CD14-positive monocyte (primary cell): Measurements from ENCODE around the gene CD2AP. TPM values are rescaled to one million over a fixed set of nuclear protein-coding genes. Genes with fewer than 3 reads are reported as not detected.

Experiments
- DNase-seq, 3 donors: peaks; one replicate each; pipeline ENCODE4 v3.0.0-alpha.2; 2011 to 2022
- H2AFZ ChIP-seq: 2 replicates; pipeline ENCODE4 v1.6.0; 2012; ENCODE audit warnings: mild to moderate bottlenecking, low read depth, low read length, inconsistent platforms; ENCODE audit not compliant: insufficient read depth, poor library complexity, severe bottlenecking
- H3K27ac ChIP-seq, 2 donors: 1 replicate in 1 of 2; 2 replicates in 1 of 2; pipeline ENCODE4 v1.5.1; 2012 to 2013; ENCODE audit warnings: low read length in 2 of 2, control low read depth in 1 of 2, inconsistent platforms in 1 of 2, low read depth in 1 of 2, mild to moderate bottlenecking in 1 of 2
- H3K27me3 ChIP-seq, 2 donors: one replicate each; pipeline versions ENCODE4 v1.6.0 to v1.6.1; 2011 to 2013; ENCODE audit warnings: low read length in 2 of 2; ENCODE audit not compliant: control insufficient read depth in 2 of 2, insufficient read depth in 2 of 2
- H3K36me3 ChIP-seq, 2 donors: replicated peaks in 1 of 2; 1 replicate in 1 of 2; 2 replicates in 1 of 2; pipeline versions ENCODE4 v1.5.1 to v1.6.1; 2012 to 2013; ENCODE audit warnings: low read length in 2 of 2, control low read depth in 1 of 2, inconsistent platforms in 1 of 2, mild to moderate bottlenecking in 1 of 2; ENCODE audit not compliant: insufficient read depth in 2 of 2, control insufficient read depth in 1 of 2
- H3K4me1 ChIP-seq, 2 donors: 1 replicate in 1 of 2; 2 replicates in 1 of 2; pipeline versions ENCODE4 v1.5.1 to v1.6.1; 2012 to 2013; ENCODE audit warnings: low read length in 2 of 2, control low read depth in 1 of 2, inconsistent platforms in 1 of 2, mild to moderate bottlenecking in 1 of 2, moderate library complexity in 1 of 2; ENCODE audit not compliant: insufficient read depth in 2 of 2, control insufficient read depth in 1 of 2
- H3K4me2 ChIP-seq: replicated peaks from 2 replicates; pipeline ENCODE3; 2012; ENCODE audit warnings: low read length, moderate library complexity, mild to moderate bottlenecking; ENCODE audit not compliant: poor library complexity, severe bottlenecking; ENCODE audit errors: extremely low read depth
- H3K4me3 ChIP-seq, 3 experiments: fragments of 200-600 bp in 1 of 3; sonication (generic) in 1 of 3; replicated peaks in 1 of 3; 1 replicate in 2 of 3; 2 replicates in 1 of 3; pipeline ENCODE4 v1.5.1; 2011 to 2013; ENCODE audit warnings: low read length in 3 of 3, mild to moderate bottlenecking in 3 of 3, control low read depth in 2 of 3, low read depth in 2 of 3, inconsistent platforms in 1 of 3, moderate library complexity in 1 of 3
- H3K79me2 ChIP-seq: 2 replicates; pipeline ENCODE4 v1.6.0; 2012; ENCODE audit warnings: mild to moderate bottlenecking, control low read depth, inconsistent platforms, low read length, moderate library complexity; ENCODE audit not compliant: insufficient read depth
- H3K9ac ChIP-seq: 2 replicates; pipeline ENCODE4 v1.6.0; 2017; ENCODE audit warnings: low read length, mild to moderate bottlenecking; ENCODE audit not compliant: insufficient read depth, poor library complexity, severe bottlenecking
- H3K9me3 ChIP-seq, 2 donors: replicated peaks in 1 of 2; 1 replicate in 1 of 2; 2 replicates in 1 of 2; pipeline versions ENCODE4 v1.5.1 to v1.6.1; 2012 to 2013; ENCODE audit warnings: low read length in 2 of 2, control low read depth in 1 of 2; ENCODE audit not compliant: control insufficient read depth in 1 of 2, insufficient read depth in 1 of 2
- H4K20me1 ChIP-seq: 2 replicates; pipeline ENCODE4 v1.6.0; 2012; ENCODE audit warnings: mild to moderate bottlenecking, low read length, control low read depth, moderate library complexity; ENCODE audit not compliant: insufficient read depth
- H3K27ac Mint-ChIP-seq, 7 donors: one replicate each; pipeline ENCODE4 v1.8.0; 2020; ENCODE audit warnings: mild to moderate bottlenecking in 7 of 7, mixed read lengths in 7 of 7, moderate library complexity in 6 of 7, inconsistent platforms in 2 of 7
- H3K27me3 Mint-ChIP-seq, 3 donors: one replicate each; pipeline ENCODE4 v1.8.0; 2021 to 2022; ENCODE audit warnings: low read depth in 3 of 3, mild to moderate bottlenecking in 3 of 3, mixed read lengths in 3 of 3, moderate library complexity in 3 of 3, inconsistent platforms in 1 of 3
- H3K36me3 Mint-ChIP-seq, 2 donors: one replicate each; pipeline ENCODE4 v1.8.0; 2020; ENCODE audit warnings: mixed read lengths in 2 of 2, inconsistent platforms in 1 of 2, mild to moderate bottlenecking in 1 of 2
- H3K4me1 Mint-ChIP-seq: one replicate; pipeline ENCODE4 v1.8.0; 2020; ENCODE audit warnings: mild to moderate bottlenecking, mixed read lengths
- H3K4me3 Mint-ChIP-seq, 2 donors: one replicate each; pipeline ENCODE4 v1.8.0; 2020; ENCODE audit warnings: mild to moderate bottlenecking in 2 of 2, mixed read lengths in 2 of 2, moderate library complexity in 1 of 2
- H3K9me3 Mint-ChIP-seq, 7 donors: one replicate each; pipeline ENCODE4 v1.8.0; 2020 to 2022; ENCODE audit warnings: mixed read lengths in 7 of 7, mild to moderate bottlenecking in 6 of 7, moderate library complexity in 6 of 7, inconsistent platforms in 2 of 7
- CTCF ChIP-seq: fragments of 200-600 bp; IDR thresholded peaks from one replicate; pipeline ENCODE4 v1.8.0; 2022; ENCODE audit warnings: antibody characterized with exemption, mild to moderate bottlenecking
- WGBS: methylation state at CpG from one replicate; pipeline ENCODE4 v1.1.5; 2013; ENCODE audit warnings: missing lambda C conversion rate; ENCODE audit not compliant: insufficient coverage; 5-methylcytosine and 5-hydroxymethylcytosine counted together
- intact Hi-C, 2 donors: fragments of 100-400 bp; cut with micrococcal nuclease; formaldehyde crosslinking; loops; one replicate each; pipeline versions ENCODE4 v1.15.0 to v1.15.1; 2023
- polyA plus RNA-seq, 3 donors: library from polyadenylated mRNA; depleted of rRNA in 1 of 3; unstranded in 2 of 3; stranded (reverse) in 1 of 3; fragments of 300-500 nt in 2 of 3; fragments of >200 nt in 1 of 3; fragmentation: Illumina TruSeq in 2 of 3; gene quantifications; 1 replicate in 2 of 3; 2 replicates in 1 of 3; pipeline ENCODE4 v1.2.3, GENCODE V29; 2012 to 2021

CD2AP gene
- polyA plus RNA-seq, 3 donors, result 1.5 to 2.4 (median 2.0) TPM

DNA sequence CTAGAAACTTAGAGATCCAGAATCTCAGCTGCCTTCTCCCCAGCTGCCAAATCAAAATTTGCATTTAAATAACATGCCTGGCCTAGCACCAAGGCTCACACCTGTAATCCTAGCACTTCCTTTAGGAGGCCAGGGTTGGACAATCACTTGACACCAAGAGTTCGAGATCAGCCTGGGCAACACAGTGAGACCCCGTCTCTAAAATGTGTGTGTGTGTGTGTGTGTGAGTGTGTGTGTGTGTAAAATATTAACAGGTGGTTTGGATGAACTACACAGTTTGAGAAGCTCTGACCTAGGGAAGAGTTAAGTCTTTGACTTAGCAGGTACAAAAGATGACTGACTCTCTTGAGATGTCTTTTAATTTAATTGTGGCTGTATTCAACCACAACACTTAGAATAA, 20.2 kb upstream of the CD2AP start:
- no peak for TF ChIP-seq CTCF
- H3K79me2 ChIP-seq, result no peaks in the 10 kb centered on the region
- no peak overlapping the region for H3K9ac ChIP-seq
- H3K4me1 ChIP-seq, result no peaks in the 10 kb centered on the region
- H3K9me3 Mint-ChIP-seq, result no peaks in the 10 kb centered on the region
- H3K9me3 ChIP-seq, result no peaks in the 10 kb centered on the region
- no peaks in the 10 kb centered on the region for H3K36me3 ChIP-seq
- H3K27me3 Mint-ChIP-seq, result peaks cover 0 to 3% (median 2%) of the 10 kb centered on the region in 3 donors
- intact Hi-C loops, result no loop called here
- H4K20me1 ChIP-seq, result no peaks in the 10 kb centered on the region
- no peak overlapping the region for H3K4me3 Mint-ChIP-seq
- no peaks in the 10 kb centered on the region for H3K36me3 Mint-ChIP-seq
- no peak overlapping the region for H3K27ac Mint-ChIP-seq
- H3K4me3 ChIP-seq, result no peak overlapping the region
- no peak overlapping the region for H3K27ac ChIP-seq
- peaks cover 6% of the 10 kb centered on the region for H3K4me1 Mint-ChIP-seq
- H3K4me2 ChIP-seq, result no peak overlapping the region
- 100% methylated on average over 1 of the region's 2 CpGs for WGBS
- H3K27me3 ChIP-seq, result no peaks in the 10 kb centered on the region
- DNase-seq, result no peak
- H2AFZ ChIP-seq, result no peak overlapping the region

GRCh38 chr6:47464052-47464451, 13.5 kb upstream of the CD2AP start:
- Mint-ChIP-seq H3K4me3 (no peak overlapping the region), H3K9me3 (peaks cover 0 to 3% (median 0%) of the 10 kb centered on the region in 7 donors), H3K27me3 (peaks cover 0 to 2% (median 2%) of the 10 kb centered on the region in 3 donors), H3K27ac (no peak overlapping the region), H3K36me3 (no peaks in the 10 kb centered on the region), H3K4me1 (peaks cover 6% of the 10 kb centered on the region)
- Histone ChIP-seq H3K9ac (no peak overlapping the region), H3K4me1 (no peaks in the 10 kb centered on the region), H3K27ac (no peak overlapping the region), H3K79me2 (no peaks in the 10 kb centered on the region), H3K4me2 (no peak overlapping the region), H3K36me3 (no peaks in the 10 kb centered on the region), H3K27me3 (no peaks in the 10 kb centered on the region), H2AFZ (no peak overlapping the region), H3K4me3 (no peak overlapping the region), H3K9me3 (no peaks in the 10 kb centered on the region), H4K20me1 (no peaks in the 10 kb centered on the region)
- WGBS, result no CpG with 5 or more reads among the region's 1 CpG
- DNase-seq, result no peak
- no peak for TF ChIP-seq CTCF
- intact Hi-C loops, result no loop called here
